K562 (cell line): ENCODE results near the gene BCL11A. TPM values are rescaled to one million over a fixed set of nuclear protein-coding genes. Genes with fewer than 3 reads are reported as not detected.

Experiments
- ATAC-seq: fragments of 200-7000 bp; cut with Tn5 transposase; 3 replicates; pipeline ENCODE4 v1.9.1; 2020; ENCODE audit warnings: moderate library complexity
- BruUV-seq: library from RNA; stranded (reverse); fragments of 400-500 nt; replicated peaks from 2 replicates; lab custom pipeline; 2021; lab: Mats Ljungman, UMichigan
- CTCF ChIA-PET: fragments of 300-600 bp; formaldehyde crosslinking; extraction: SDS; loops from one replicate; lab custom pipeline; 2021; ENCODE audit warnings: low intra/inter-chr PET ratio; lab: Yijun Ruan, JAX
- POLR2A ChIA-PET: fragments of 300-600, 350-650 bp; sonication (Branson Sonifier 250); formaldehyde crosslinking; extraction: SDS; loops from one replicate; lab custom pipeline; 2021; ENCODE audit warnings: antibody characterized with exemption, inconsistent platforms; lab: Yijun Ruan, JAX
- DNase-seq, 4 experiments: peaks; one replicate each; pipeline versions ENCODE4 v3.0.0 to v3.0.0-alpha.2; 2011 to 2018; ENCODE audit warnings: low spot score in 3 of 4, mixed read lengths in 3 of 4; ENCODE audit errors: extremely low read depth in 1 of 4
- FAIRE-seq: peaks from 2 replicates; lab custom pipeline; 2011; peaks lifted over from hg19 to GRCh38; lab: Jason Lieb, UNC
- H2AFZ ChIP-seq: 2 replicates; pipeline ENCODE4 v1.6.0; 2011; ENCODE audit warnings: low read depth, low read length, control low read depth, inconsistent platforms
- H3K27ac ChIP-seq: fragments of 200-600 bp; 3 replicates; pipeline ENCODE4 v1.8.0; 2011; ENCODE audit warnings: low read depth, mild to moderate bottlenecking, control low read depth, inconsistent platforms, low read length, moderate library complexity, mixed read lengths; ENCODE audit errors: extremely low read depth
- H3K27me3 ChIP-seq, 2 experiments: fragments of 300-600 bp in 1 of 2; 2 replicates in 1 of 2; 3 replicates in 1 of 2; pipeline versions ENCODE4 v1.6.0 to v1.8.0; 2011; ENCODE audit warnings: inconsistent platforms in 2 of 2, low read length in 2 of 2, mild to moderate bottlenecking in 1 of 2, mixed read lengths in 1 of 2, moderate library complexity in 1 of 2; ENCODE audit not compliant: control insufficient read depth in 2 of 2, insufficient read depth in 2 of 2
- H3K36me3 ChIP-seq: fragments of 300-600 bp; 3 replicates; pipeline ENCODE4 v1.8.0; 2011; ENCODE audit warnings: mild to moderate bottlenecking, low read length, inconsistent platforms; ENCODE audit not compliant: control insufficient read depth, insufficient read depth
- H3K4me1 ChIP-seq, 2 experiments: fragments of 200-600 bp in 1 of 2; replicated peaks in 1 of 2; 2 replicates in 1 of 2; 3 replicates in 1 of 2; pipeline versions ENCODE4 v1.5.1 to v1.8.0; 2011; ENCODE audit warnings: inconsistent platforms in 2 of 2, low read length in 2 of 2, mild to moderate bottlenecking in 1 of 2, mixed read lengths in 1 of 2, moderate library complexity in 1 of 2; ENCODE audit not compliant: control insufficient read depth in 2 of 2, insufficient read depth in 2 of 2
- H3K4me2 ChIP-seq: 2 replicates; pipeline ENCODE4 v1.6.1; 2011; ENCODE audit warnings: low read length, control low read depth, inconsistent platforms, mixed read lengths; ENCODE audit not compliant: insufficient read depth
- H3K4me3 ChIP-seq: fragments of 200-600 bp; sonication (generic), shearing (Covaris generic); 2 replicates; pipeline ENCODE4 v1.5.1; 2016; ENCODE audit warnings: control low read depth, inconsistent platforms
- H3K79me2 ChIP-seq: fragments of 200-600 bp; 3 replicates; pipeline ENCODE4 v1.8.0; 2011; ENCODE audit warnings: low read length, inconsistent platforms; ENCODE audit not compliant: control insufficient read depth, insufficient read depth
- H3K9ac ChIP-seq, 2 experiments: 2 replicates each; pipeline versions ENCODE4 v1.6.0 to v1.6.1; 2011; ENCODE audit warnings: low read depth in 2 of 2, low read length in 2 of 2, control low read depth in 1 of 2, inconsistent platforms in 1 of 2, mild to moderate bottlenecking in 1 of 2, mixed read lengths in 1 of 2; ENCODE audit not compliant: insufficient read depth in 1 of 2
- H3K9me1 ChIP-seq: one replicate; pipeline ENCODE4 v1.6.0; 2011; ENCODE audit warnings: inconsistent platforms, mild to moderate bottlenecking, low read length, moderate library complexity; ENCODE audit not compliant: control insufficient read depth, insufficient read depth
- H3K9me3 ChIP-seq: replicated peaks from 2 replicates; pipeline ENCODE4 v1.5.1; 2011; ENCODE audit warnings: low read depth, low read length, inconsistent platforms; ENCODE audit not compliant: control insufficient read depth, insufficient read depth
- H4K20me1 ChIP-seq: replicated peaks from 2 replicates; pipeline ENCODE4 v1.6.1; 2011; ENCODE audit warnings: low read length, inconsistent platforms, mixed read lengths; ENCODE audit not compliant: control insufficient read depth, insufficient read depth
- CREB5 ChIP-seq: fragments of 250-450 bp; sonication (Bioruptor Pico); IDR thresholded peaks from 2 replicates; pipeline ENCODE4 v1.5.0; 2020; ENCODE audit warnings: mild to moderate bottlenecking
- ESRRA ChIP-seq: fragments of 450-650 bp; IDR thresholded peaks from 2 replicates; pipeline ENCODE4 v1.6.1; 2014; ENCODE audit warnings: low read depth, mild to moderate bottlenecking, moderate library complexity, borderline replicate concordance
- FOS ChIP-seq: IDR thresholded peaks from 3 replicates; pipeline ENCODE4 v1.6.1; 2011; ENCODE audit not compliant: insufficient read length; ENCODE audit errors: extremely low read depth
- FOXA3 ChIP-seq, 2 experiments: fragments of 450-650 bp in 1 of 2; sonication (generic) in 1 of 2; formaldehyde crosslinking; IDR thresholded peaks in 1 of 2; conservative IDR thresholded peaks in 1 of 2; 2 replicates each; pipeline versions ENCODE4 v1.4.0 to v1.8.0; 2020 to 2022; ENCODE audit warnings: mild to moderate bottlenecking in 2 of 2, missing genetic modification reagents in 1 of 2
- HDAC3 ChIP-seq: fragments of 450-650 bp; IDR thresholded peaks from 2 replicates; pipeline ENCODE4 v1.6.1; 2018; ENCODE audit warnings: borderline replicate concordance, mild to moderate bottlenecking, moderate library complexity; ENCODE audit not compliant: partially characterized antibody
- KHSRP ChIP-seq: fragments of 450-650 bp; IDR thresholded peaks from 2 replicates; pipeline ENCODE4 v1.6.1; 2017
- TEAD4 ChIP-seq, 2 experiments: sonication (generic) in 1 of 2; formaldehyde crosslinking in 1 of 2; IDR thresholded peaks; 2 replicates each; pipeline versions ENCODE4 v1.6.1 to v1.8.0; 2012 to 2022; ENCODE audit warnings: borderline replicate concordance in 1 of 2, inconsistent platforms in 1 of 2, low read length in 1 of 2, mild to moderate bottlenecking in 1 of 2, missing genetic modification reagents in 1 of 2
- WHSC1 ChIP-seq: IDR thresholded peaks from one replicate; pipeline ENCODE4 v1.6.1; 2012; ENCODE audit warnings: low read length, control low read depth, inconsistent platforms
- ZNF124 ChIP-seq: sonication (generic); formaldehyde crosslinking; IDR thresholded peaks from 2 replicates; pipeline ENCODE4 v1.8.1; 2022; ENCODE audit warnings: missing genetic modification reagents
- ZNF143 ChIP-seq: sonication (generic); formaldehyde crosslinking; IDR thresholded peaks from 2 replicates; pipeline ENCODE4 v1.9.0; 2022; ENCODE audit warnings: mild to moderate bottlenecking, missing genetic modification reagents
- WGBS: fragments of 100-300 bp; shearing (Covaris generic); methylation state at CpG from one replicate; pipeline ENCODE4 v1.1.6; 2016; ENCODE audit warnings: low coverage, mixed read lengths; ENCODE audit not compliant: insufficient coverage; ENCODE audit errors: missing lambda C conversion rate; 5-methylcytosine and 5-hydroxymethylcytosine counted together
- in situ Hi-C: fragments of 300-500 bp; cut with MboI; formaldehyde crosslinking; loops from 4 replicates; pipeline ENCODE4 v1.15.0; 2018; ENCODE audit warnings: inconsistent platforms, mixed read lengths
- intact Hi-C: fragments of 100-400 bp; cut with micrococcal nuclease; formaldehyde crosslinking; loops from 2 replicates; pipeline ENCODE4 v1.14.2; 2022
- polyA plus RNA-seq, 8 experiments: library from polyadenylated mRNA; depleted of rRNA in 4 of 8; stranded (reverse) in 5 of 8; unstranded in 3 of 8; fragments of >200 nt; fragmentation: Nextera tagmentation in 2 of 8; fragmentation: Illumina TruSeq in 1 of 8; extraction: Ambion mirVana in 2 of 8; extraction: Trizol in 1 of 8; gene quantifications; 2 replicates each; pipeline versions ENCODE4 v1.2.1 to v1.2.3, GENCODE V29; 2011 to 2014; ENCODE audit warnings: inconsistent platforms in 1 of 8, missing spikeins in 1 of 8
- total RNA-seq, 7 experiments: library from RNA; depleted of rRNA in 6 of 7; stranded (reverse); fragments of >200 nt in 6 of 7; fragmentation: Illumina TruSeq in 2 of 7; extraction: Trizol in 2 of 7; gene quantifications; 2 replicates each; pipeline versions ENCODE4 v1.2.1 to v1.2.3, GENCODE V29; 2011 to 2021; ENCODE audit warnings: low replicate concordance in 1 of 7
- TF ChIP-seq, protein P1 (sequence below): sonication (generic); formaldehyde crosslinking; IDR thresholded peaks from 2 replicates; pipeline ENCODE4 v1.8.0; 2023; ENCODE audit warnings: missing genetic modification reagents, mild to moderate bottlenecking, borderline replicate concordance

Gene BCL11A
- total and polyA plus RNA-seq, 9 of the 15 experiments (the other 6 are each of a cell fraction or from before 2014, with no cell fraction given) = 0.13 TPM; not detected in 8

DNA sequence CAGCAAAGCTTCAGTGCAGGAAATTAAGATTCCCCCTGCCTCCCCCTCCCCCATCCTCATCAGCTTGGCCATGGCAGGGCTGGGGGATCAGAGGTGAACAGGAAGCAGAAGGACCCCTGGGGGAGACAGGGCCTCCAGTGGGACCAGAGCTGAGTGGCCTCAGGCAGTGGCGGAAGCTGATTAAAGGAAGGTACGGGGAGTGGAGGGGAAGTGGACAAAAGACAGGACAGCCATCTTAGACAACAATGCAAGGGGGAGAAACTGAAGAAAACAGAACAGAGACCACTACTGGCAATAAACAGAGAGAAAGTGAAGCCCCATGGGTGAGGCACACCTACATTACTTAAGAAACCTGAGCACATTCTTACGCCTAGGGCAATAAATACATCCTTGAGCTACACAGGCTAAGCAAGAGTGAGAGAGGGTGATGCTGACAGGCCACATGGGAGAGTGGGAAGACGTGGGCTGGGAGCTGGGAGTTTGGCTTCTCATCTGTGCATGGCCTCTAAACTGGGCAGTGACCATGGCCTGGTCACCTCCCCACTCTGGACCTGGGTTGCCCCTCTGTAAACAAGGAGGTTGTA, 59.6 kb downstream of the BCL11A start:
- WGBS = 0% methylated on average over 3 of the region's 4 CpGs
- Histone ChIP-seq H2AFZ (no peak overlapping the region), H3K9me3 (no peaks in the 10 kb centered on the region), H3K9ac (no peak overlapping the region), H3K27ac (no peak overlapping the region), H3K9me1 (no peaks in the 10 kb centered on the region), H3K4me1 (no peaks in the 10 kb centered on the region), H3K79me2 (no peaks in the 10 kb centered on the region), H3K36me3 (no peaks in the 10 kb centered on the region), H3K4me2 (no peak overlapping the region), H4K20me1 (0 out of 2 replicates have a peak, but pooled peaks cover 4% of the 10 kb centered on the region), H3K27me3 (peaks cover 7% of the 10 kb centered on the region in 2 experiments; a peak in 3 of 5 replicates), H3K4me3 (no peak overlapping the region)
- BruUV-seq = no TSS peak
- FAIRE-seq = no peak
- in situ Hi-C loops (no loop called here), intact Hi-C loops (no loop called here)
- ChIA-PET CTCF (no interaction called here), POLR2A (interaction anchor here (0.7 kb wide), 1 partner anchor 15 kb away, joined by 3 read pairs; no protein-coding TSS in a partner anchor)
- no peak for DNase-seq
- no peak for ATAC-seq
- TF ChIP-seq KHSRP = no peak
- TF ChIP-seq FOS = no peak
- no peak for TF ChIP-seq ZNF124
- no peak for TF ChIP-seq ZNF143 (CRISPR knock-in tag)
- TF ChIP-seq HDAC3 = no peak
- no peak for TF ChIP-seq TEAD4 (IDR thresholded peaks at IDR 0.05; ENCODE audit: low read length)
- TF ChIP-seq TEAD4 (CRISPR knock-in tag; IDR thresholded peaks at IDR 0.05; ENCODE audit: borderline replicate concordance) = no peak
- TF ChIP-seq WHSC1 = no peak
- TF ChIP-seq FOXA3 (CRISPR knock-in tag; conservative IDR thresholded peaks at IDR 0.05 in 1 of 2, IDR thresholded peaks at IDR 0.05 in 1 of 2) = no peak
- no peak for TF ChIP-seq ESRRA
- TF ChIP-seq, protein P1, sequence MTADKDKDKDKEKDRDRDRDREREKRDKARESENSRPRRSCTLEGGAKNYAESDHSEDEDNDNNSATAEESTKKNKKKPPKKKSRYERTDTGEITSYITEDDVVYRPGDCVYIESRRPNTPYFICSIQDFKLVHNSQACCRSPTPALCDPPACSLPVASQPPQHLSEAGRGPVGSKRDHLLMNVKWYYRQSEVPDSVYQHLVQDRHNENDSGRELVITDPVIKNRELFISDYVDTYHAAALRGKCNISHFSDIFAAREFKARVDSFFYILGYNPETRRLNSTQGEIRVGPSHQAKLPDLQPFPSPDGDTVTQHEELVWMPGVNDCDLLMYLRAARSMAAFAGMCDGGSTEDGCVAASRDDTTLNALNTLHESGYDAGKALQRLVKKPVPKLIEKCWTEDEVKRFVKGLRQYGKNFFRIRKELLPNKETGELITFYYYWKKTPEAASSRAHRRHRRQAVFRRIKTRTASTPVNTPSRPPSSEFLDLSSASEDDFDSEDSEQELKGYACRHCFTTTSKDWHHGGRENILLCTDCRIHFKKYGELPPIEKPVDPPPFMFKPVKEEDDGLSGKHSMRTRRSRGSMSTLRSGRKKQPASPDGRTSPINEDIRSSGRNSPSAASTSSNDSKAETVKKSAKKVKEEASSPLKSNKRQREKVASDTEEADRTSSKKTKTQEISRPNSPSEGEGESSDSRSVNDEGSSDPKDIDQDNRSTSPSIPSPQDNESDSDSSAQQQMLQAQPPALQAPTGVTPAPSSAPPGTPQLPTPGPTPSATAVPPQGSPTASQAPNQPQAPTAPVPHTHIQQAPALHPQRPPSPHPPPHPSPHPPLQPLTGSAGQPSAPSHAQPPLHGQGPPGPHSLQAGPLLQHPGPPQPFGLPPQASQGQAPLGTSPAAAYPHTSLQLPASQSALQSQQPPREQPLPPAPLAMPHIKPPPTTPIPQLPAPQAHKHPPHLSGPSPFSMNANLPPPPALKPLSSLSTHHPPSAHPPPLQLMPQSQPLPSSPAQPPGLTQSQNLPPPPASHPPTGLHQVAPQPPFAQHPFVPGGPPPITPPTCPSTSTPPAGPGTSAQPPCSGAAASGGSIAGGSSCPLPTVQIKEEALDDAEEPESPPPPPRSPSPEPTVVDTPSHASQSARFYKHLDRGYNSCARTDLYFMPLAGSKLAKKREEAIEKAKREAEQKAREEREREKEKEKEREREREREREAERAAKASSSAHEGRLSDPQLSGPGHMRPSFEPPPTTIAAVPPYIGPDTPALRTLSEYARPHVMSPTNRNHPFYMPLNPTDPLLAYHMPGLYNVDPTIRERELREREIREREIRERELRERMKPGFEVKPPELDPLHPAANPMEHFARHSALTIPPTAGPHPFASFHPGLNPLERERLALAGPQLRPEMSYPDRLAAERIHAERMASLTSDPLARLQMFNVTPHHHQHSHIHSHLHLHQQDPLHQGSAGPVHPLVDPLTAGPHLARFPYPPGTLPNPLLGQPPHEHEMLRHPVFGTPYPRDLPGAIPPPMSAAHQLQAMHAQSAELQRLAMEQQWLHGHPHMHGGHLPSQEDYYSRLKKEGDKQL (CRISPR knock-in tag) = no peak
- TF ChIP-seq CREB5 (CRISPR knock-in tag) = no peak
